GM19395 (cell line): ENCODE data around the gene SORBS1.
A peak's percentile ranks its signal among the peaks of the same experiment; 100 is the strongest.

Experiments
- ATAC-seq: cut with Tn5 transposase; IDR thresholded peaks from one replicate; pipeline ENCODE4 v1.9.1; 2021; ENCODE audit warnings: mild to moderate bottlenecking, moderate library complexity; ENCODE audit not compliant: unreplicated experiment

Gene SORBS1

DNA sequence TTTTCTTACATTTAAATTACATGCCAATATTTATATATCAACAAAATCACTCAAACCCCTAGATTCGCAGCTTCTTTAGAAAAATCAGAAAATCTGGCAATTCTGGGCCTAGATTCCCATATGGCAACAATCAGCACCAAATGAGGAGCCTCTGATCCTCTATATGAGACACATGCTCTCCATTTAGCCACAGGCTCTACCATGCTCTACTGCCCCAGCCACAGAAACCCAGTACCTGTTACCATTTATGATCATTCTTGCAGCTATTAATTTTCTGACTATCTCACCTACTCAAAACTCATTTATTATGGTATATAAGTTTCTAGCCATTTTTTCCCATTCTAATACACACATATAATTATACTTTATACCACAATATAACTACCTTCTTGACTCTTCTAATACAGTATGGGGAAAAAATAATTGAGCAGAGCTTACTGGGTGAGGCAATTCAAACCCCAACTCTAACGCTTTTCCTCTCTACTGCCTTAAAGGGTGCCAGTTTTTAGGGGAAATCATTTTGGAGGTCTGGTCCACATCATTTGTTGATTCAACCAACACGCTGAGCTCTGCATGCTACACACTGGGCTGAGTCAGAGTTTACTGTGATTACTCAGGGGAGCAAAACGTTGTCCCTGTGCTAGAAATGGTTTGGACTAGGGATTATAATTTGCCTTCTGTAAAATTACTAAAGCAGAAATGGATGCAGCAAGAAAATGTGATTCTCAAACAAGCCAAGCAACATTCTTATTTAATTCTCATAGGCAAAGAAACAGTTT is 281.9 kb downstream of the SORBS1 start:
- ATAC-seq: peak; percentile 57

DNA sequence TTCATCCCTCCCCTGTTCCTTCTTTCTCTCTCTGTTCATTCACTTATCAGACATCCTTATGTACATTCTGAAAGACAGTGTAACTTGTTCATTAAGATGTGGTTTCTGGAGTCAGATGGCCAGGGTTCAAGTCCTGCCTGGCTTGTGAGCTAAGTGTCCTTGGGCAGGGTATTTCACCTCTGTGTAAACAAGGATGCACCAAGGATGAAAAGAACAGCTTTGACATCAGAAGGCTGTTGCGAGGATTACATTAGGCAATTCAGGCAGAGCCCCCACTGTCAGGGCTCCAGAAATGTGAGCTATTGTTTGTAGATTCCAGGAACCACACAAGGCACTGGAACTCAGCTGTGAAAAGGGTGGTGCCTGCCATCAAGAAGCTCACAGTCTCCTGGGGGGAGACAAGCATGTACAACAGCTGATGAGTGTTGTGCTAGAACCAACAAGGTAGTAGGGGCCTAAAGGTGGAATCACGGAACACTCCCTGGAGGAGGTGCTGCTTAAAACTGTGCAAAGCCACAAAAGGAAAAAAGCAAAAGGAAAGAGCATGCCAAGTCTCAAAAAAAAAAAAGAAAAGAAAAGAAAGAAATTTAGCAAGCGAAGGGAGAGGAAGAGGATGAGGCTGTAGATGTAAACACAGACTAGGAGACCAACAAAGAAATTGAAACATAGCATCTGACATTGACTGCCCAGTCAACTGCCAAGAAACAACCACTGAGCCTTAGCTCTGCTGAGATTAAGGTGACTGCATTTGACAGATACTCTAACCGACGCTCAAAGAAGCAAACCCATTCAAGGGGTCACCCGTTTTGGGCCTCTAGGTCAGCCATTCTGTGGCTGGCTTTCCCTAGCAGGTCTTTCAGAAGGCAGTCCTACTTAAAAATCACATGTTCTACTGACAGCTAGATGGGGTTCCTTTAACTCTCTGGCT is 282.8 kb downstream of the SORBS1 start:
- ATAC-seq: no peak

DNA sequence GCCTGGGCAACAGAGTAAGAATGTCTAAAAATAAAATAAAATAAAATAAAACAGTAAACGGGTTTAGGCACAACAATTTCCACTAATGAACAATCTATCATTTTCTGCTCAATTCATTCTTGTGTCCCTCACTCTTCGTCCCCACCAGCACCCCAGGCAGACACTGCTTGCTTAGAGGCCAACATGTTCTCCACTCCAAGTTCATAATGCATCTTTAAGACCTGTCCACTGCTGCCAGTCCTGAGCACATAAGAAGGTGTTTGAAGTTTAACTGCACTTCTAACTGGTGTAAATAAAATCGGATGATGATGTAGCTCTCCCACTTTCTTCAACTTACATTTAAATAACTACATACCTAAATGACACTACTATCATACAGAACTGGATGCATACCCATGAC is 283.6 kb downstream of the SORBS1 start:
- ATAC-seq: no peak

GRCh38 chr10:95277201-95277570 is 284.0 kb downstream of the SORBS1 start:
- ATAC-seq: no peak

- ATAC-seq: no peak
Observed at GRCh38 chr10:95276367-95277200, 284.6 kb downstream of the SORBS1 start.

GRCh38 chr10:95275726-95276366 is 285.3 kb downstream of the SORBS1 start:
- ATAC-seq: no peak

DNA sequence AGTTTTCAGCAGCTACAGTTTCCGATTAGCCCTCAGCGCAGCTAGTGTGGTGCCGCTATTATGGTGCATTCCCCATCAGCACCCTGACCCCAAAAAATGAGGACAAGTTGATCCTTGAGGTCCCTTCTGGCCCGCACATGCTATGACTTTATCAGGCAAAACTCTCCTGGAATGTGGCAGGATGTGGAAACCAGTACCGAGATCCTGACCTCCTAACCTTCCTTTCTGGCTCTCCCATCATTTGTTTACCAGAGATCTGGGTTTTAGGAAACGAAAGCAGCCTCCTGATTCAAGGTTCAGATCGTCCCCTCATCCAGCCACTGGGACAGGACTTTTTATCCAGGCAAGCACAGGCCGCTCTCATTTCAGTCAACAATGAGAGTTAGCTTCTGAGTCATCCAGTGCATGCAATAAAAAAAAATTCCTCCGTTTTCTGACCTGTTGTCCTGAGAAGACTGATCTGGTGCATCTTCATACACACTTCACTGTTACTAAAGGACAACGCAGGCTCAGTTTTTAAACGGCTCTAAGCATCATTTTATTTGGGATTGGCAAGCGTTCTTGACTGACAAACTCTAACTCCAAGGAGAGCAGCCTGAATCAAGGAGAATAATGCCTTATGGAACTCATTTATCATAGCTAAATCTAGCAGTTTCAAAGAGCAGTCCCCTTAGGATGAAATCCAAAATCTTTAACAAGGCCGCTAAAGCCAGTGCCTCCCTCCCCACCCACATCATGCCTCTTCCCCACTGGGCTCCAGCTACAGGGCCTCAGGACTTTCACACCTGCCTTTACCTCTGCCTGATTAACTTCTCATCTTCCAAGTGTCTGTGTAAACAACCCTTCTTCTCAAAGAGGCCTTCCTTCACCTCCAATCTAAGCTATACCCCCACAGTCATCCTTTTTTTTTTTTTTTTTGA is 287.5 kb downstream of the SORBS1 start:
- ATAC-seq: no peak

DNA sequence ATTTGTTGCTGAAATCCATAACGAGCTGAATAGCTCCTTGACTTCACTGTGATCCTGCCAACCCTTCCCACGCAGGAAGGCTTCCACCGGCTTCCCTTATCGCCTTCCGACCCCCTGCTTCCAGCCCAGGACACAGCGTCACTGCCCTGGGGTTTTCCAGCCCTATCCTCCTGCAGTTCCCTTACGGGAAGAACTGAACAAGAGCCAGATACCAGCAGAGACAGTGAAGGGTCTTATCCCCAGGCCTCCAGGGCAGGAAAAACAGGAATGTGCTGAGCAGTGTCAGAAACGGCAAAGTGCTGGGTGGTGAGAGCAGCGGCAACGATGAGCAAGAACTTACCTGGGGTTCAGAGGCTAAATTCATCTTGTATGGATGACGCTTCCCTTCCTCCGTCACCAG is 292.7 kb downstream of the SORBS1 start:
- no peak for ATAC-seq

DNA sequence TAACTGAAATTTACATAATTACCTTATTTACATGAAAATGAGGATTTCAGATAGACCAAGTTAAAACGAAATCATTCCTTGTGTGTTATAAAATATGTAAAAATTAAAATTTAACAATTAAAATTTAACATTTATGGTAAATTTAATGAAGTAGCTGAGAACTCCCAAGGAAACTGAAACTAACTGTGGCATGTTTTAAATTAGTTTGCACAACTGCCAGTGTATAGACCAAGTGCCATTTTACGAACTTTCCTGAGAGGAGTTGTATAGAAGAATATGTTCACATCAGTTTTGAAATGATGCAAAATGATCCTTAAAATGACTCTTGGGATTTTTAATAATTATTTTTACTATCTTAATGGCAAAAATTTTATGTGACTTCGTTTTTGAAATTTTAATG is 293.9 kb downstream of the SORBS1 start:
- ATAC-seq: no peak

DNA sequence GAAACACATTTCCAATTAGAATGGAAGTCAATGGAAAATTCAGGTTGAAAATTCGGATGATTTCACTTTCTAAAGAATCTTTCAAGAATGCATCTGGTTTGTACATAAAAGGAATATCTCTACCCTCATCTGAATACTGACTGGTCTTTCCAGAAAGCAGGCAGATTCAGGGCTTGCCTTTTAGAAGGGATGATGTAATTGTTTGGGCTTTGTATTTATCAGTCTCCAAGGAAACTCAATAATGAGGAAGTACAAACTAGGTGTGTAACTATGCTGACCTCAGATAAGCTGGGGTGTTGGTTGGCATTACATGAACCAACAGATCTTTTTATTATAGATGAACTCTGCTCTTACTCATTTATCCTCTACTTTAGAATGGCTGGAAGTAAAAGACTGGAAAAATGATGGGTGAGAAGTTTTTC is 294.5 kb downstream of the SORBS1 start:
- ATAC-seq: peak; percentile 80

- ATAC-seq: no peak
Observed at GRCh38 chr10:95265572-95265971, 295.6 kb downstream of the SORBS1 start.

DNA sequence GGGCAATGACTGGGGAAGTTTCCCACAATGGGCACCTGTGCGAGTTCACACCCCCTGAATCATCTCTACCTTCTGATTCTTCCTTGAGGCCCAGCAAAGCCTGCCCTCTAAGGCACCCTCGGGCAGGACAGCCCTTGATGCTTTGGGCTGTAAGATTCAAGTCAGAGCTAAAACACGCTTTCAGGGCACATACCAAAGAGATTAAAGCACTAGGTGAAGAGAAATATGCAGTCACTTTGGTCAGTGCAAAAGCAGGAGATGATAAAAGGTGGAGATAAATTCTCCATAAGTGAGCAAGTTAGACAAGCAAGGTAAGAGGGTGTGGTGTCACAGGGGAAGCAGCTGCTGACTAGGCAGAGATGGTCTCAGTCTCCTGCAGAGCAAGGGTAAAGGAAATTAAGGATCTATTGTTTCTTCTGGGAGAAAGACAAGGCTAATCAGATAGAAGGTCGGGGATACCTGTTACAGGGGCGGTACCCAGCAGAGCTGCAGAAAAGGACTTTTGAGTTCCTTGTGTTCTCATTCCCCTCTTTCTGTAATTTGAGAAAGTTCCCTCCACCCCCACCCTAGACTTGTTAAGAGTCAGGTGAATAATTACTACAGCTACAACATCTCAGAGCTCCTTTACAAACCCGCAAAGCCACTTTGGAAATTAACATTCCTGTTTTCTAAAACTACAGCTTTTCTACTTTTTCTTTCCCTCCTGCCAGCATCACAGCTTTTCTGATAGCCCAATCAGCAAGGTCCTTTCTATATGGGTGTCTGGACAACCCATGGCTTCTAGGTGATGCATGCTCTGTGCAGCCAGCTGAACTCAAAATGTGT is 296.7 kb downstream of the SORBS1 start:
- no peak for ATAC-seq

- ATAC-seq: no peak
Observed at GRCh38 chr10:95263864-95264226, 297.3 kb downstream of the SORBS1 start.

DNA sequence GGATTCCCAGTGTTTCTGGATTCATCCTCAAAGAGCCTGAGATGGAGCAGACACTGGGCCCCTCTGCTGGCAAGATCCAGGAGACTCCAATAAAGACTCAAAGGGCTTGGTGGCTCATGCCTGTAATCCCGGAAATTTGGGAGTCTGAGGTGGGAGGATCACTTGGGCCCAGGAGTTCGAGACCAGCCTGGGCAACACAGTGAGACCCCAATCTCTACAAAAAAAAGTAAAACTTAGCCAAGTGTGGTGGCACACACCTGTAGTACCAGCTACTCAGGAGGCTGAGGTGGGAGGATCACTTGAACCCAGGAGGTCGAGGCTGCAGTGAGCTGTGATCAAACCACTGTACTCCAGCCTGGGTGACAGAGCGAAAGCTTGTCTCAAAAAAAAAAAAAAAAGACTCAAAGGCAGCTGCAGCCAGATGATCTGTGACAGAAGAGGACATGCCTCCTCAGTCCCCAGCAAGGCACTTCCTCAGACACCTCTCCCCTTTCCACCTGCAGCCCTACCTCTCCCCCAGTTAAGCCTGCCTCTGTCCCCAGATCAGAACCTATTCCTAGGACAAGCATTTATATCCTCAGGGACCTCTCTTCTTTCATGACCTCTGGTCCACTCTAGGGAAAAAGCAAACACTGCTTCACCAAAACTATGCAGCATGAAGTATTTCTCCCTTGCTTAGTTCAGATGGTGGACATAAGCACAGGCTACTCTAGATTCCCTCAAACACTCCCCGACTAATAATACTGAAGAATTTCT is 298.2 kb downstream of the SORBS1 start:
- ATAC-seq: no peak

- no peak for ATAC-seq
Observed at GRCh38 chr10:95261926-95262325, 299.2 kb downstream of the SORBS1 start.
